Uterus (tissue), 4 donors: ENCODE data around the gene BRINP3. TPM values are rescaled to one million over a fixed set of nuclear protein-coding genes. Genes with fewer than 3 reads are reported as not detected.

Experiments
- DNase-seq, 2 donors: peaks; one replicate each; pipeline ENCODE4 v3.0.0-alpha.2; 2019 to 2020
- H3K27ac ChIP-seq, 2 donors: fragments of 200-600 bp; sonication (generic); 1 replicate in 1 of 2; 2 replicates in 1 of 2; pipeline ENCODE4 v1.5.1; 2016 to 2018
- H3K27me3 ChIP-seq, 2 donors: fragments of 200-600 bp; sonication (generic); one replicate each; pipeline ENCODE4 v1.5.1; 2018 to 2019; ENCODE audit warnings: control low read depth in 1 of 2
- H3K36me3 ChIP-seq, 2 donors: fragments of 200-600 bp; sonication (generic); one replicate each; pipeline ENCODE4 v1.5.1; 2019; ENCODE audit warnings: control low read depth in 1 of 2
- H3K4me1 ChIP-seq, 2 donors: fragments of 200-600 bp; sonication (generic); one replicate each; pipeline ENCODE4 v1.5.1; 2018 to 2019; ENCODE audit warnings: control low read depth in 1 of 2
- H3K4me3 ChIP-seq, 2 donors: fragments of 200-600 bp; sonication (generic); 1 replicate in 1 of 2; 2 replicates in 1 of 2; pipeline ENCODE4 v1.5.1; 2018 to 2019; ENCODE audit warnings: mild to moderate bottlenecking in 1 of 2
- H3K9me3 ChIP-seq, 2 donors: fragments of 200-600 bp; sonication (generic); one replicate each; pipeline ENCODE4 v1.5.1; 2019; ENCODE audit warnings: control low read depth in 1 of 2
- CTCF ChIP-seq, 4 experiments: fragments of 200-600 bp in 2 of 4; fragments of 450-650 bp in 2 of 4; sonication (generic) in 2 of 4; IDR thresholded peaks; one replicate each; pipeline ENCODE4 v1.5.1; 2016 to 2019; ENCODE audit warnings: antibody characterized with exemption in 4 of 4, mild to moderate bottlenecking in 2 of 4, moderate library complexity in 1 of 4
- POLR2A ChIP-seq, 2 donors: fragments of 450-650 bp; IDR thresholded peaks; one replicate each; pipeline ENCODE4 v1.6.1; 2016; ENCODE audit warnings: antibody characterized with exemption in 2 of 2, mild to moderate bottlenecking in 1 of 2, moderate library complexity in 1 of 2
- intact Hi-C: fragments of 100-400 bp; cut with DNase I; formaldehyde crosslinking; loops from one replicate; pipeline ENCODE4 v1.15.1; 2023; ENCODE audit warnings: low total_unique reads
- total RNA-seq, 4 donors: library from RNA; depleted of rRNA in 3 of 4; stranded (reverse); fragments of >200 nt in 3 of 4; gene quantifications; one replicate each; pipeline versions ENCODE4 v1.1.0 to v1.2.4, GENCODE V29; 2014 to 2023
- donor health status: DM: yes; HTN: yes; CAD: no.

The BRINP3 gene
- total RNA-seq, 4 donors from 2014 or later, result under 0.01 to 39.7 (median 0.76) TPM; not detected in 1

- Histone ChIP-seq H3K4me1 (no peaks in the 10 kb centered on the region), H3K36me3 (no peaks in the 10 kb centered on the region), H3K27ac (no peak overlapping the region), H3K9me3 (no peaks in the 10 kb centered on the region), H3K27me3 (no peaks in the 10 kb centered on the region), H3K4me3 (no peak overlapping the region)
- no peak for TF ChIP-seq POLR2A (IDR thresholded peaks at IDR 0.05)
- TF ChIP-seq CTCF (IDR thresholded peaks at IDR 0.05), result no peak
- intact Hi-C loops, result no loop called here
- DNase-seq, result no peak
These were observed 100.4 kb downstream of the BRINP3 start for GRCh38 chr1:190377294-190377693.

GRCh38 chr1:190376044-190376443, 101.6 kb downstream of the BRINP3 start:
- H3K9me3 ChIP-seq, result no peaks in the 10 kb centered on the region
- intact Hi-C loops, result no loop called here
- no peak for TF ChIP-seq POLR2A (IDR thresholded peaks at IDR 0.05)
- no peak for TF ChIP-seq CTCF (IDR thresholded peaks at IDR 0.05)

GRCh38 chr1:190373705-190374336, 103.8 kb downstream of the BRINP3 start:
- Histone ChIP-seq H3K4me1 (no peaks in the 10 kb centered on the region), H3K36me3 (no peaks in the 10 kb centered on the region), H3K9me3 (no peaks in the 10 kb centered on the region), H3K27me3 (no peaks in the 10 kb centered on the region), H3K27ac (no peak overlapping the region), H3K4me3 (no peak overlapping the region)
- TF ChIP-seq POLR2A (IDR thresholded peaks at IDR 0.05) (no peak), CTCF (IDR thresholded peaks at IDR 0.05) (no peak)
- intact Hi-C loops, result no loop called here
- no peak for DNase-seq

More at GRCh38 chr1:190376044-190376443, 101.6 kb downstream of the BRINP3 start:
- Histone ChIP-seq H3K36me3 (no peaks in the 10 kb centered on the region), H3K4me3 (no peak overlapping the region), H3K4me1 (no peaks in the 10 kb centered on the region), H3K27me3 (no peaks in the 10 kb centered on the region), H3K27ac (no peak overlapping the region)
- DNase-seq, result no peak

GRCh38 chr1:190367200-190367599, 110.5 kb downstream of the BRINP3 start:
- Histone ChIP-seq H3K4me3 (no peak overlapping the region), H3K36me3 (no peaks in the 10 kb centered on the region), H3K27me3 (no peaks in the 10 kb centered on the region), H3K4me1 (no peaks in the 10 kb centered on the region), H3K9me3 (no peaks in the 10 kb centered on the region), H3K27ac (no peak overlapping the region)
- intact Hi-C loops, result no loop called here
- no peak for DNase-seq
- TF ChIP-seq POLR2A (IDR thresholded peaks at IDR 0.05), result no peak
- TF ChIP-seq CTCF (IDR thresholded peaks at IDR 0.05), result no peak

- no peak overlapping the region for H3K27ac ChIP-seq
- DNase-seq, result no peak
- H3K9me3 ChIP-seq, result no peaks in the 10 kb centered on the region
- intact Hi-C loops, result no loop called here
- no peaks in the 10 kb centered on the region for H3K4me1 ChIP-seq
- no peak for TF ChIP-seq CTCF (IDR thresholded peaks at IDR 0.05)
- no peak for TF ChIP-seq POLR2A (IDR thresholded peaks at IDR 0.05)
- H3K27me3 ChIP-seq, result no peaks in the 10 kb centered on the region
- H3K36me3 ChIP-seq, result no peaks in the 10 kb centered on the region
- no peak overlapping the region for H3K4me3 ChIP-seq
These were observed 112.4 kb downstream of the BRINP3 start for GRCh38 chr1:190365283-190365682.
